Activated T-cell treated with anti-CD3 and anti-CD28 coated beads for 4 hours (primary cell): ENCODE data around the gene JADE2.
"Not testable (repeated sequence)": the region's sequence is repeated elsewhere in the genome, so short reads cannot be mapped to it uniquely, and the experiment has no call there.

Experiments used
- DNase-seq: peaks from one replicate; pipeline ENCODE4 v3.0.0-alpha.2; 2020

The JADE2 gene

DNA sequence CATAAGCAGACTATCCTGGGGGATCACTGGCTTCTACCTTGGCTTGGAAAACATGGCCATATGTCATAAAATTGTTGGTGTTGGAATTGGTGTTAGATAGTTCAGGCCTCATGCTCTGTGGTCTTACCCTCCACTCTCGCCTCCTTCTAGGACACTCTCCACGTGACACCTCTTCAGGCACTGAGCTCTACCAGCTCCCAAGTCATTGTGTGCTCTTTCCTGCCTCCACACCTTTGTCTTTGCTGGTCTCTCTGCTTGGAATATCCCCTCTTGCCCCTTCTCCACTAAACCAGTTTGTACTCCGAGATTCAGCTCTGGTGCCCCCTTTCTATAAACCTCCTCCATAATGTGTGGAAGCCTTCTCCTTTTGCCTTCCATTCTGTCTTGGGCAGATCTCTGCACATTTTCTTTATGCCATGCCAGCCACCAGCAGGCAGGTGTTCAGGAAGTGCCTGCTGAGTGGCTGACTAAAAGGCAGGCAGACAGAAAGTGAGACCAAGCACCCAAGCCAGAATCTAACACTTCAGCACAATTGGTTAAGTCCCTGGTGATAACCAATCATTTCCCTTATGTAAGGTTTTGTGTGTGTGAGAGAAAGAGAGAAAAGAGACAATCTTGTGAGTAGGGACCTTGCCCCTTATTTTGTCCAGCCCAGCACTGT, 69.5 kb downstream of the JADE2 start:
- no peak for DNase-seq

DNA sequence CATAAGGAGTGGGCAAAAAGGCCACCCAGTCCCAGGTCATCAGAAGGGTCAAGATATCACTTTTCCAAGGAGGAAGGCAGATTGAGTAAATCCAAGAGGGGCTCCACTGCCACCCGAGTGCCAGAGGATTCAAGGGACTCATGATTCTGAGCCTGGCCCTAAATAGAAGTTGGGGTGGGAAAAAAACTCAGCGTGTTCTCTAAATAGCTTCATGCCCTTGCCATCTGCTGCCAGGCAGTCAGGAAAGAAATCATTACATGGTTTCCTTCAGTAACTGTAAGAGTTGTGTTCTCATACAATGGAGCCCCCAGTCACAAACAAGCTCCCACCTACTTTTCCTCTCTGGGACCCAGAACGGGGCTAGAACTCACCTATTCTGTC, 70.0 kb downstream of the JADE2 start:
- no peak for DNase-seq

DNA sequence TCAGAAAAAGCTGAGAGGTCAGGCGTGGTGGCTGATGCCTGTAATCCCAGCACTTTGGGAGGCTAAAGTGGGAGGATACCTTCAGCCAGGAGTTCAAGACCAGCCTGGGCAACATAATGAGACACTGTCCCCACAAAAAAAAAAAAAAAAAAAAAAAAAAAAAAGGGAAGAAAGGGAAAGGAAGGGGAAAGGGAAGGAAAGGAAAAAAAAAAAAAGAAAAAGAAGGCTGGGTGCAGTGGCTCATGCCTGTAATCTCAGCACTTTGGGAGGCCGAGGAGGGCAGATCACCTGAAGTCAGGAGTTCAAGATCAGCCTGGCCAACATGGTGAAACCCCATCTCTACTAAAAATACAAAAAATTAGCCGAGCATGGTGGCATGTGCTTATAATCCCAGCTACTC, 74.3 kb downstream of the JADE2 start:
- not testable (repeated sequence) for DNase-seq

DNA sequence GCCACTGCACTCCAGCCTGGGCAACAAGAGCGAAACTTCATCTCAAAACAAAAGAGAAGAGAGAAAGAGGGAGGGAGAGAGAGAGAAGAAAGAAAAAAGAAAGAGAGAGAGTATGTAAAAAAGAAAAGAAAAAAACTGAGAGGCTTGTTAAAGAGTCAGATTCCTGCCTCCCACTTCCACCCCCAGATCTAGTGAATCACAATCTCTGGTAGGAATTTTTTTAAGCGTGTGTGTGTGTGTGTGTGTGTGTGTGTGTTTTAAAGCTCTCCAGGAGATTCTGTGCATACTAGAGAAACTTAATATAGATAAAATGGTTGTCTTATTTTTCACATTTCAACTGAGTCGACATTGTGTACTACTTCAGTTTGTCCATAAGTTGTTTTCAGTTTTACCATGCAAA, 75.1 kb downstream of the JADE2 start:
- no peak for DNase-seq

DNA sequence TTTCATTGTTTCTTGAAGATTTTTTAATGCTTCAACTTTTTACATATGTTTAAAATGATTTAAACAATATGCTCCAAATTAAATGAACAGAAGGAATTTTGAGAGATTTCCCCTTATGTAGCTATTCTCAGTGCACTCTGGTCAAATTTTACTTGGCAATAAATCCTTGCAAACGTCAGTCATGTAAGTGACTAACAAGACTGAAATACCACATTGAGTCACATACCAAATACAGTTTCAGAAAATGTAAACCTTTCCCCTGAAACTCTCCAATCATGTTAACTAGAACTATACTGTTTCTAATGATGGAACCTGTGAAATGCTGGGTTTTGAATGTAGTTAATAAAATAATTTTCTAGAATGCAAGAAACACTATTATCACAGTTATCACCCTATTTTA, 77.6 kb downstream of the JADE2 start:
- DNase-seq = no peak

DNA sequence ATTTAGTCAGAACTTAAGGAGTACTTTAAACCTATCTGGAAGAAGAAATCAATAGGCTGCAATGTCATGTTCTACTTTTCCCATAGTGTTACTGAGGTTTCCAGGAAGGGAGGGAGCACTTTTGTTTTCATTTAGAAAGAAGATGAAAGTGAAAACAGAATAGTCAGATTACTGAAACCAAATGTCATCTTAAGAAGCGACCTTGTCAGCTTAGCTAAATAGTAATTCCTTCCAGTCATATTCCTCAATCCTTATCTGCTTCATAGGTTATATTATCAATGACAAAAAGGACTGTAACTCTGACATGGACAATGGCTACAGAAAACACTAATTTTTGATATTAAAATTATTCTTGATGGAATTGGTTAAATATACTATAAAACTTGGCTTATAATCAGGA, 79.4 kb downstream of the JADE2 start:
- no peak for DNase-seq

DNA sequence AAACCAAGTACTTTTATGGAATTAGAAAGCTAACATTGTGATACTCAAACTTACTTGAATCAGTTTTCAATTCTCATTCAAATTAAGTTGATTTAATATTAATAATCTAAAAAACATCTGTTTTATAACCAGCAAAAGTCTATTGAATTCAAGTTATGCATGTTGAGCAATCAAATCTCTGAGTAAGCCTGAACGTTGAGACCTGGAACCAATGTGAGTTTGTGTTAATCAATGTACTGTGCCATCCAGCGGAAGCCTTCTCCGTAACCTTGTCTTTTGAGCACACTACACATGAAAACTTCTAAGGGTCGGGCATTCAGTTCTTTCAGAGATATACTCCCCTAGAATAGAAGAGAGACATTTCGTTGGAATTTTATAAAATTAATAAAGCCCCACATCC, 81.3 kb downstream of the JADE2 start:
- DNase-seq = no peak

DNA sequence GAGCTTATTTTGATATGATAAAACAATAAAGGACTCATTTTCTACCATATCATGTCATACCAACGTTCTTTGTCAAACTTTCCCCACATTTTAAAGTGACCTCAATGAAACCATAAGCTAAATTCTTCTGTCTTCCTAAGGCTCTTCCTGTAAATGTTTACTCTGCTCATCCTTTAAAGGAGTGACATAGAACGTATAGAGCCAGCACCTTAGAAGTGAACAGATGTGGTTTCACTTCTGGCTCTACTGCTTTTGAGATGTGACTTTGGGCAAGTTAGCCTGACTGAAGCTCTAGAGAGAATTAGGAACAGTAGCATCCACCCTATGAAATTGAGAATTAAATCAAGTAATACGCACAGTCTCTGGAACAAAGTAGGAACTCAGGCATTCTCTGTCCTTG, 83.1 kb downstream of the JADE2 start:
- DNase-seq = no peak

DNA sequence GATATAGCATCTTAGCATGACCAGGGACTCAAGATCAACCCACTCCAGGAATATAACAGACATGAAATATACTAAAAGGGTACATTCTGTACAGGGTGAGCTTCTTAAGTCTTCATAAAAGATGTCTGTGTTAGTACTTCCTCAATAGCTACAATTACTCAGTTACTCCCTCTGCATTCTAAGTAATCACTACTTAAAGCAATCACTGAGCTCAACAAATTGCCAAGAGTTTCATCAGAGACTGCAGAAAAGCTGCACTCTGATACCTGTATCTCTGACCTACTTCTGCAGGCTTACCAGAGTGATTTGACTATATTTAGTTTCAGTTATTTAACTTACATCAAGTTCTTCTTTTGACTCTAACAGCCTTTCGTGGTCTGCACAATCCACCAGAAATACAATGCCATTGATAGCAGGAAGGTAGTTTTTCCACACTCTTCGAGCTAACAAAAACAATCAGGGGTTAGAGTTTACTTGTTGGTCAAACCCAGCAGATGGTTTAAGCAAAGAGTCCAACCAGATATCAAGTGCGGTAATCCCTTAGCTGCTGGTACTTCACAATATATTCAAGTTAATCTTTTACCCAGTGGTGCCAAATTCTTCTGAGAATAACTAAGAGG, 83.9 kb downstream of the JADE2 start:
- no peak for DNase-seq

DNA sequence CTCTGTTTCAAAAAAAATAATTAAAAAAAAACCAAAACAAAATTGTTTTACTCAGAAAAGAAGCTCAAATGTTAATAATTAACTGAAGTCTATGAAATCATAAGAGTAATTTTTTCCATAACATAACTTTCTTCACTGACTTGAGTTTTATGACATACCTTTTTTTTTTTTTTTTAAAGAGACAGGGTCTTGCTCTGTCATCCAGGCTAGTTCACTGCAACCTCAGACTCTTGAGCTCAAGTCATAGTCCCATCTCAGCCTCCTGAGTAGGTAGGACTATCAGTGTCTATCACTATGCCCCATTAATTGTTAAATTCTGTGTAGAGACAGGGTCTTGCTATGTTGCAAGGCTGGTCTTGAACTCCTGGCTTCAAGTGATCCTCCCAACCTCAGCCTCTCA, 85.3 kb downstream of the JADE2 start:
- no peak for DNase-seq

DNA sequence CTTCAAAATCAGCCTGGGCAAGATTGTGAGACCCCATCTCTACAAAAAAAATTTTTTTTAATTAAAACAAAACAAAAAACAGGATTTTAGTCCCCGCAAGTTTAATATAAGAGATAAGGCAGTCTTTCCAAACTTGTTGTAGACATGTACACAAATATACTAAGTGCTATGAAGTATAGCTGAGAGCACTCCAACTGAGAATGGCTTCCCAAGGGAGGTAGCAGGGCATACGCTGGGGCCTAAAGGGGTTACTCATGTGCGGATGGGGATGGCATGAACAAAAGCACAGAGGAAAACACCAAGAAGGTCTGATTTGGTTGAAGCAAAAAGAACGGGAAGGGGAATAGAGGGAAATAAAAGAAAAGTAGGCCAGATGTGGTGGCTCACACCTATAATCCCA, 86.0 kb downstream of the JADE2 start:
- DNase-seq = no peak

DNA sequence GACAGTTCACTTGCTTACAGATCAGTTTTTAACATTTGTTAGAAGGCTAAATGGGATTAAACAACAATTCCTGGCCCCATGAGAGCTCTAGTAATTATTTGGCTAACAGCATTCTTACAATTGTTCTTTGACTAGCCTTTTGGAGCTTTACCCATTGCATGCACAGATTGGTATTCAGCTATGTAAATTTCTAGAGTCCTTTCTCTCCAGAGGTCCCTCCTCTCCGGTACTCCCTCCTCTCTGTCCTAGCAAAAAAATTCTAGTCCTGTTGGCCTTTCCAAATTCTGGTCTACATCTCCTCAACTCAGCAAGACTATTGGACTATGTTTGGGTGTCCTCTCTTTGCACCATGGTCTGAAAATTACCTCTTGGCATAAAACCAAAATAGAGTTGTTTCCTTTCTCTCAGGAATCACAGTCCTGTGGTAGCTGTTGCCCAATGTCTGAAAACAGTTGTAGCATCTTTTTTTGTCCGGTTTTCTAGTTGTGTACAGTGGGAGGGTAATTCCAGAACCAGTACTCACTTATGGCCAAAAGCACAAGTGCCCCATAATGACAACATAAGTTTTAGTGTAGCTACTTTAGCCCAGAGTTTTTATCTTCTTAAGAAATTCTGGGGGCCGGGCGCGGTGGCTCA, 89.1 kb downstream of the JADE2 start:
- no peak for DNase-seq

DNA sequence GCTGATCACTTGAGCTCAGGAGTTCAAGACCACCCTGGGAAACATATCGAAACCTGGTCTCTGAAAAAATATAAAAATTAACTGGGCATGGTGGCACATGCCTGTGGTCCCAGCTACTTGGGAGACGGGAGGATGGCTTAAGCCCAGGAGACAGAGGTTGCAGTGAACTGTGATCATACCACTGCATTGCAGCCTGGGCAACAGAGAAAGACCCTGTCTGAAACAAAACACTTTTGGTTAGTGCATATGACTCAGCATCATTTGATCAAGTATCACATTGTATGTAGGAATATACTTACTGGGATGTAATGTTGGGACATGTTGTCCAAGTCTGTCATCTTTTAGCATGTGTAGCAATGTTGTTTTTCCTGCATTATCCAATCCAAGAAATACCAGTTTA, 95.2 kb downstream of the JADE2 start:
- no peak for DNase-seq

DNA sequence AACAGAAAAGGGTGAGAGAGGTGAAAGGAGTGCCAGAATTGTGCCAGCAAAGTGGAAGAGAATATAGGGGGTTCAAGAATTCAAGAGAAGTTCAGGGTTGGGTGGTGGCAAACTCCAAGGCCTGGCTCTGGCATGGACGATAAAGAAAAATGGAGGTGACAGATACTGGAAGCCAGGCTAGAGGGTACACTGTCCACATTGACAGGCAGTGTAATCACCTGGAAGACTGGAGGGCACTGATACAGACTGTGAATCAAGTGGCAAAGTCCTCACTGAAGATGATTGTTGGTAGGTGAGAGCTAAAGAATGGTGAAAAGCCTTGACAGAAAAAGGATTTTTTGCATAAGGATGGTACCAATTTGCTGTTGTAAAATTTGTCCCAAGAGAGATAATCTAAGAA, 100.1 kb downstream of the JADE2 start:
- no peak for DNase-seq

DNA sequence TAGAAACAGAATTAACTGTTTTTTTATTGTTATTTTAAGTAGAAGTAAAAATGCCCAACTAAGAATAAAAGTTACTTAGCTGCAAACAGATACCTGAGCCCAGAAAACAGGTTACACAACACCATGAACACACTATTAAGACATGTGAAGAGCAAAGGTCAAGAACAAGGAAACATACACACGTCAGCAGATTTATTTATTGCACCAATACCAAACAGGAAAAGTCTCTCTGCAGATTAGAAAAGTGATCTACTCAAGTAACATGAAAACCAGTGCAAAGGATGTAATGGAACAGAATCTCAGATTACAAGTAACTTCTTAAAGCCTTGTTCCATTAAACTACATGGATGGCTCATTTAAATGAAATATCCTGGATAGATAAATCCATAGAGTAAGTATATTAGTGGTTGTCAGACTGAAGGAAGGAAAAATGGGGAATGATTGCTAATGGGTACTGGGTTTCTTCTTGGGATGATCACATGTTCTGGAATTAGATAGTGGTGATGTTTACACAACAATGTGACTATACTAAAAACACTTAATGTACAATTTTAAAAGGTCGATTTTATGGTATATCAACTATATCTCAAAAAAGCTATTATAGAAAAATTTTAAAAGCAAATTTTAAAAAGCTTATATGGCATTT, 101.0 kb downstream of the JADE2 start:
- DNase-seq = no peak
